ENCODE data around the gene HHIPL2.
"Not testable (repeated sequence)": the region's sequence is repeated elsewhere in the genome, so short reads cannot be mapped to it uniquely, and the experiment has no call there.

GRCh38 chr1:222476436-222476835, 71.5 kb downstream of the HHIPL2 start:
- TF ChIP-seq, protein P1, sequence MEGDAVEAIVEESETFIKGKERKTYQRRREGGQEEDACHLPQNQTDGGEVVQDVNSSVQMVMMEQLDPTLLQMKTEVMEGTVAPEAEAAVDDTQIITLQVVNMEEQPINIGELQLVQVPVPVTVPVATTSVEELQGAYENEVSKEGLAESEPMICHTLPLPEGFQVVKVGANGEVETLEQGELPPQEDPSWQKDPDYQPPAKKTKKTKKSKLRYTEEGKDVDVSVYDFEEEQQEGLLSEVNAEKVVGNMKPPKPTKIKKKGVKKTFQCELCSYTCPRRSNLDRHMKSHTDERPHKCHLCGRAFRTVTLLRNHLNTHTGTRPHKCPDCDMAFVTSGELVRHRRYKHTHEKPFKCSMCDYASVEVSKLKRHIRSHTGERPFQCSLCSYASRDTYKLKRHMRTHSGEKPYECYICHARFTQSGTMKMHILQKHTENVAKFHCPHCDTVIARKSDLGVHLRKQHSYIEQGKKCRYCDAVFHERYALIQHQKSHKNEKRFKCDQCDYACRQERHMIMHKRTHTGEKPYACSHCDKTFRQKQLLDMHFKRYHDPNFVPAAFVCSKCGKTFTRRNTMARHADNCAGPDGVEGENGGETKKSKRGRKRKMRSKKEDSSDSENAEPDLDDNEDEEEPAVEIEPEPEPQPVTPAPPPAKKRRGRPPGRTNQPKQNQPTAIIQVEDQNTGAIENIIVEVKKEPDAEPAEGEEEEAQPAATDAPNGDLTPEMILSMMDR (IDR thresholded peaks at IDR 0.05): not testable (repeated sequence)
- not testable (repeated sequence) for TF ChIP-seq POLR2A (IDR thresholded peaks at IDR 0.05)
